Measurements from ENCODE around the gene TENT4B.

DNA sequence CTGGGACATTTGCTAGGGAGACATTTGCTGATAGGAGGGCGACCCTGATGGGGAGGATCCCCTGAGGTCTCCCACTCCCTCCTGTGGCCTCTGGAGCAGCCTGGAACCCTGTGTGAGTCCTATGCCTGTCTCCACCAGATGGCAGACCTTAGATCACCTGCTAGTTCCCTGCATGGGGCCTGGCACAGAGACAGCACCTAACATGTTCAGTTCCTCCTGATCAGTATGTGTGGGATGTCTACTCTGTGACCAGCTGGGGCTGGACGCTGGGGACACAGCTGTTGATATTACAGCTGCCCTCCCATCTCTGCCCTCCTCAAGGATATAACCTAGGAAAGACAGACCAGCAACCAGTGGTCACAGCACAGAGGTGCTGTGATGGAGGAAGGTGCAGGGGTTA lies 112.2 kb downstream of the TENT4B start:
- TF ChIP-seq, protein P1, sequence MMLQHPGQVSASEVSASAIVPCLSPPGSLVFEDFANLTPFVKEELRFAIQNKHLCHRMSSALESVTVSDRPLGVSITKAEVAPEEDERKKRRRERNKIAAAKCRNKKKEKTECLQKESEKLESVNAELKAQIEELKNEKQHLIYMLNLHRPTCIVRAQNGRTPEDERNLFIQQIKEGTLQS (IDR thresholded peaks at IDR 0.05) = no peak
- no peak for TF ChIP-seq POLR2A (IDR thresholded peaks at IDR 0.05; ENCODE audit: borderline replicate concordance, extremely low read depth, insufficient read depth, insufficient read length)

Measured in HCT116 (cell line).